ENCODE measurements around the gene ITPKB.

DNA sequence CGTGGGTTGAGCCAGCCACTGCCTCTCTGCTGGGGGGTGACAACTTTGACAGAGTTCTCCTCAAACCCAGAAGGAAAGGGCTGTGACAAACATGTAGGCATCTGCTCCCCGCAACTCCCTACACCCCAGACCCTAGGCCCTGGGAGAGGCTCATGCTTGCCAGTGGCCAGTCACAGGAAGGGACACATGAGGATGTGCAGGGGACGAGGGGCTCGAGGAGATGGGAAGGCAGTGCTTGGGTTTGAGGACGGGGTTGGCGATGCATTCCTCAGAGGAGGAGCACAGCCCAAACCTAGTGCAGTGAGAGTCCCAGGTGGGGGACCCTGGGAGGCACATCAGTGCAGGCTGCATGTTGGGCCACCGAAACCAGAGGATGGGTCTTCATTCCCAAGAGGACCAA, 128.4 kb downstream of the ITPKB start:
- TF ChIP-seq, protein P1, sequence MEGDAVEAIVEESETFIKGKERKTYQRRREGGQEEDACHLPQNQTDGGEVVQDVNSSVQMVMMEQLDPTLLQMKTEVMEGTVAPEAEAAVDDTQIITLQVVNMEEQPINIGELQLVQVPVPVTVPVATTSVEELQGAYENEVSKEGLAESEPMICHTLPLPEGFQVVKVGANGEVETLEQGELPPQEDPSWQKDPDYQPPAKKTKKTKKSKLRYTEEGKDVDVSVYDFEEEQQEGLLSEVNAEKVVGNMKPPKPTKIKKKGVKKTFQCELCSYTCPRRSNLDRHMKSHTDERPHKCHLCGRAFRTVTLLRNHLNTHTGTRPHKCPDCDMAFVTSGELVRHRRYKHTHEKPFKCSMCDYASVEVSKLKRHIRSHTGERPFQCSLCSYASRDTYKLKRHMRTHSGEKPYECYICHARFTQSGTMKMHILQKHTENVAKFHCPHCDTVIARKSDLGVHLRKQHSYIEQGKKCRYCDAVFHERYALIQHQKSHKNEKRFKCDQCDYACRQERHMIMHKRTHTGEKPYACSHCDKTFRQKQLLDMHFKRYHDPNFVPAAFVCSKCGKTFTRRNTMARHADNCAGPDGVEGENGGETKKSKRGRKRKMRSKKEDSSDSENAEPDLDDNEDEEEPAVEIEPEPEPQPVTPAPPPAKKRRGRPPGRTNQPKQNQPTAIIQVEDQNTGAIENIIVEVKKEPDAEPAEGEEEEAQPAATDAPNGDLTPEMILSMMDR (IDR thresholded peaks at IDR 0.05): no peak
- TF ChIP-seq TAF1 (IDR thresholded peaks at IDR 0.05; ENCODE audit: borderline replicate concordance, low read depth, low read length): no peak
- TF ChIP-seq FOXM1 (IDR thresholded peaks at IDR 0.05; ENCODE audit: low read depth): no peak
- TF ChIP-seq, protein P2, sequence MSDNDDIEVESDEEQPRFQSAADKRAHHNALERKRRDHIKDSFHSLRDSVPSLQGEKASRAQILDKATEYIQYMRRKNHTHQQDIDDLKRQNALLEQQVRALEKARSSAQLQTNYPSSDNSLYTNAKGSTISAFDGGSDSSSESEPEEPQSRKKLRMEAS (IDR thresholded peaks at IDR 0.05; ENCODE audit: low read depth): no peak
- TF ChIP-seq POLR2AphosphoS5 (IDR thresholded peaks at IDR 0.05; ENCODE audit: low read depth, low read length): no peak
- TF ChIP-seq, protein P3, sequence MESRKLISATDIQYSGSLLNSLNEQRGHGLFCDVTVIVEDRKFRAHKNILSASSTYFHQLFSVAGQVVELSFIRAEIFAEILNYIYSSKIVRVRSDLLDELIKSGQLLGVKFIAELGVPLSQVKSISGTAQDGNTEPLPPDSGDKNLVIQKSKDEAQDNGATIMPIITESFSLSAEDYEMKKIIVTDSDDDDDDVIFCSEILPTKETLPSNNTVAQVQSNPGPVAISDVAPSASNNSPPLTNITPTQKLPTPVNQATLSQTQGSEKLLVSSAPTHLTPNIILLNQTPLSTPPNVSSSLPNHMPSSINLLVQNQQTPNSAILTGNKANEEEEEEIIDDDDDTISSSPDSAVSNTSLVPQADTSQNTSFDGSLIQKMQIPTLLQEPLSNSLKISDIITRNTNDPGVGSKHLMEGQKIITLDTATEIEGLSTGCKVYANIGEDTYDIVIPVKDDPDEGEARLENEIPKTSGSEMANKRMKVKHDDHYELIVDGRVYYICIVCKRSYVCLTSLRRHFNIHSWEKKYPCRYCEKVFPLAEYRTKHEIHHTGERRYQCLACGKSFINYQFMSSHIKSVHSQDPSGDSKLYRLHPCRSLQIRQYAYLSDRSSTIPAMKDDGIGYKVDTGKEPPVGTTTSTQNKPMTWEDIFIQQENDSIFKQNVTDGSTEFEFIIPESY (IDR thresholded peaks at IDR 0.05; ENCODE audit: borderline replicate concordance, low read depth): no peak
- TF ChIP-seq, protein P4, sequence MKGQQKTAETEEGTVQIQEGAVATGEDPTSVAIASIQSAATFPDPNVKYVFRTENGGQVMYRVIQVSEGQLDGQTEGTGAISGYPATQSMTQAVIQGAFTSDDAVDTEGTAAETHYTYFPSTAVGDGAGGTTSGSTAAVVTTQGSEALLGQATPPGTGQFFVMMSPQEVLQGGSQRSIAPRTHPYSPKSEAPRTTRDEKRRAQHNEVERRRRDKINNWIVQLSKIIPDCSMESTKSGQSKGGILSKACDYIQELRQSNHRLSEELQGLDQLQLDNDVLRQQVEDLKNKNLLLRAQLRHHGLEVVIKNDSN (IDR thresholded peaks at IDR 0.05; ENCODE audit: borderline replicate concordance, low read depth): no peak
- no peak for TF ChIP-seq TCF12 (IDR thresholded peaks at IDR 0.05)
- TF ChIP-seq SIN3A (IDR thresholded peaks at IDR 0.05; ENCODE audit: borderline replicate concordance, low read depth, low read length): no peak
- no peak for TF ChIP-seq EZH2phosphoT487 (IDR thresholded peaks at IDR 0.05; ENCODE audit: borderline replicate concordance, low read depth)
- TF ChIP-seq MXI1 (IDR thresholded peaks at IDR 0.05; ENCODE audit: low read depth, low read length): no peak
- TF ChIP-seq EP300 (IDR thresholded peaks at IDR 0.05; ENCODE audit: borderline replicate concordance in 1 of 2, low read depth in 1 of 2, low read length in 1 of 2): no peak
- no peak for TF ChIP-seq SMC3 (IDR thresholded peaks at IDR 0.05; ENCODE audit: low read depth, low read length)
- no peak for TF ChIP-seq RCOR1 (IDR thresholded peaks at IDR 0.05; ENCODE audit: low read length)
